HepG2 (cell line): ENCODE data around the gene TXNRD1. TPM values are rescaled to one million over a fixed set of nuclear protein-coding genes. Genes with fewer than 3 reads are reported as not detected.

Experiments used
- ATAC-seq: fragments of 200-7000 bp; cut with Tn5 transposase; 3 replicates; pipeline ENCODE4 v1.9.1; 2020; ENCODE audit warnings: mild to moderate bottlenecking, moderate library complexity
- BruUV-seq: library from RNA; stranded (reverse); fragments of 400-500 nt; replicated peaks from 2 replicates; lab custom pipeline; 2021; lab: Mats Ljungman, UMichigan
- CTCF ChIA-PET: fragments of 300-600 bp; formaldehyde crosslinking; extraction: SDS; loops from one replicate; lab custom pipeline; 2021; ENCODE audit warnings: low total read pairs, inconsistent platforms, low intra/inter-chr PET ratio; lab: Yijun Ruan, JAX
- POLR2A ChIA-PET: fragments of 350-600 bp; sonication (Branson Sonifier 250); formaldehyde crosslinking; loops from one replicate; lab custom pipeline; 2020; ENCODE audit warnings: antibody characterized with exemption, inconsistent platforms; lab: Yijun Ruan, JAX
- DNase-seq: peaks from one replicate; pipeline ENCODE4 v3.0.0-alpha.2; 2015; ENCODE audit warnings: low spot score
- FAIRE-seq: peaks from 3 replicates; lab custom pipeline; 2011; peaks lifted over from hg19 to GRCh38; lab: Jason Lieb, UNC
- H2AFZ ChIP-seq: one replicate; pipeline ENCODE4 v1.6.1; 2011; ENCODE audit warnings: low read length, inconsistent platforms
- H3K27ac ChIP-seq: fragments of 300-600 bp; 3 replicates; pipeline ENCODE4 v1.8.0; 2011; ENCODE audit warnings: mixed run types, mild to moderate bottlenecking, mixed read lengths, low read length, inconsistent platforms; ENCODE audit not compliant: insufficient read depth; ENCODE audit errors: extremely low read length
- H3K27me3 ChIP-seq, 2 experiments: fragments of 200-600 bp in 1 of 2; 2 replicates in 1 of 2; 3 replicates in 1 of 2; pipeline versions ENCODE4 v1.6.0 to v1.8.0; 2011; ENCODE audit warnings: low read length in 2 of 2, mild to moderate bottlenecking in 2 of 2, moderate library complexity in 2 of 2, inconsistent platforms in 1 of 2; ENCODE audit not compliant: insufficient read depth in 2 of 2, control insufficient read depth in 1 of 2
- H3K36me3 ChIP-seq, 2 experiments: fragments of 200-600 bp in 1 of 2; replicated peaks in 1 of 2; 2 replicates in 1 of 2; 3 replicates in 1 of 2; pipeline versions ENCODE4 v1.5.1 to v1.8.0; 2011; ENCODE audit warnings: low read length in 2 of 2, inconsistent platforms in 1 of 2; ENCODE audit not compliant: insufficient read depth in 2 of 2, control insufficient read depth in 1 of 2
- H3K4me1 ChIP-seq: 2 replicates; pipeline ENCODE4 v1.5.1; 2012; ENCODE audit warnings: low read length, inconsistent platforms; ENCODE audit not compliant: insufficient read depth
- H3K4me2 ChIP-seq: 2 replicates; pipeline ENCODE4 v1.6.0; 2011; ENCODE audit warnings: low read depth, low read length, inconsistent platforms
- H3K4me3 ChIP-seq, 3 experiments: fragments of 200-600 bp in 1 of 3; sonication (generic), shearing (Covaris generic) in 1 of 3; replicated peaks in 1 of 3; 2 replicates each; pipeline ENCODE4 v1.5.1; 2011 to 2016; ENCODE audit warnings: low read length in 3 of 3, inconsistent platforms in 2 of 3, low read depth in 2 of 3, mild to moderate bottlenecking in 2 of 3, control low read depth in 1 of 3, mixed read lengths in 1 of 3; ENCODE audit not compliant: insufficient read depth in 1 of 3
- H3K79me2 ChIP-seq: one replicate; pipeline ENCODE4 v1.6.1; 2011; ENCODE audit warnings: low read length, inconsistent platforms; ENCODE audit not compliant: insufficient read depth
- H3K9ac ChIP-seq: 2 replicates; pipeline ENCODE4 v1.6.0; 2011; ENCODE audit warnings: mild to moderate bottlenecking, low read depth, low read length, inconsistent platforms; ENCODE audit not compliant: insufficient read depth
- H3K9me3 ChIP-seq: 2 replicates; pipeline ENCODE4 v1.5.1; 2012; ENCODE audit warnings: mild to moderate bottlenecking, low read length
- H4K20me1 ChIP-seq: 2 replicates; pipeline ENCODE4 v1.6.0; 2011; ENCODE audit warnings: inconsistent platforms, mild to moderate bottlenecking, low read length, moderate library complexity; ENCODE audit not compliant: insufficient read depth
- DNMT1 ChIP-seq: sonication (generic); formaldehyde crosslinking; IDR thresholded peaks from 2 replicates; pipeline ENCODE4 v1.5.1; 2020; ENCODE audit warnings: mild to moderate bottlenecking, missing genetic modification reagents
- HMGXB4 ChIP-seq, 2 experiments: sonication (generic) in 1 of 2; formaldehyde crosslinking in 1 of 2; IDR thresholded peaks; 2 replicates each; pipeline versions ENCODE4 v1.4.0 to v1.6.1; 2018 to 2020; ENCODE audit warnings: missing genetic modification reagents in 2 of 2, borderline replicate concordance in 1 of 2, low read depth in 1 of 2, mild to moderate bottlenecking in 1 of 2, missing biosample characterization in 1 of 2
- KAT8 ChIP-seq: IDR thresholded peaks from 2 replicates; pipeline ENCODE4 v1.6.1; 2016; ENCODE audit warnings: missing genetic modification reagents, missing compliant biosample characterization
- RAD21 ChIP-seq: fragments of 450-650 bp; formaldehyde crosslinking; IDR thresholded peaks from 2 replicates; pipeline ENCODE4 v1.5.0; 2020; ENCODE audit warnings: mild to moderate bottlenecking
- RBFOX2 ChIP-seq: fragments of 200-400 bp; formaldehyde crosslinking; IDR thresholded peaks from 2 replicates; pipeline ENCODE4 v1.6.1; 2017; ENCODE audit warnings: low read depth, mild to moderate bottlenecking, low read length
- ZBTB39 ChIP-seq: sonication (generic); formaldehyde crosslinking; IDR thresholded peaks from 2 replicates; pipeline ENCODE4 v1.5.0; 2020; ENCODE audit warnings: missing genetic modification reagents
- ZBTB49 ChIP-seq: sonication (generic); formaldehyde crosslinking; IDR thresholded peaks from 2 replicates; pipeline ENCODE4 v1.4.0; 2020; ENCODE audit warnings: missing genetic modification reagents, borderline replicate concordance
- ZNF20 ChIP-seq: sonication (generic); formaldehyde crosslinking; IDR thresholded peaks from 2 replicates; pipeline ENCODE4 v1.4.0; 2020; ENCODE audit warnings: mild to moderate bottlenecking, moderate library complexity, missing genetic modification reagents
- ZNF503 ChIP-seq: sonication (generic); formaldehyde crosslinking; IDR thresholded peaks from 2 replicates; pipeline ENCODE4 v1.4.0; 2020; ENCODE audit warnings: missing genetic modification reagents
- ZNF687 ChIP-seq: sonication (generic); formaldehyde crosslinking; IDR thresholded peaks from 2 replicates; pipeline ENCODE4 v1.5.1; 2020; ENCODE audit warnings: mild to moderate bottlenecking, missing genetic modification reagents, moderate library complexity
- WGBS: methylation state at CpG from one replicate; pipeline ENCODE4 v1.1.6; 2017; ENCODE audit warnings: low lambda C conversion rate; 5-methylcytosine and 5-hydroxymethylcytosine counted together
- in situ Hi-C: cut with HindIII; loops from 2 replicates; pipeline ENCODE4 v1.10.0; 2017; ENCODE audit warnings: low pct_unique_long_range_greater_than_20kb; ENCODE audit not compliant: extremely low pct_ligation_motif_present
- intact Hi-C: fragments of 100-400 bp; cut with micrococcal nuclease; formaldehyde crosslinking; loops from one replicate; pipeline ENCODE4 v1.10.0; 2022; ENCODE audit not compliant: unreplicated experiment
- polyA plus RNA-seq, 8 experiments: library from polyadenylated mRNA; depleted of rRNA in 3 of 8; stranded (reverse) in 7 of 8; unstranded in 1 of 8; fragments of >200 nt; fragmentation: Illumina TruSeq in 4 of 8; extraction: Trizol in 4 of 8; gene quantifications; 2 replicates each; pipeline versions ENCODE4 v1.2.1 to v1.2.3, GENCODE V29; 2011 to 2016; ENCODE audit warnings: low read depth in 4 of 8, missing spikeins in 1 of 8, mixed read lengths in 1 of 8; ENCODE audit not compliant: insufficient read depth in 1 of 8
- total RNA-seq, 5 experiments: library from RNA; depleted of rRNA; stranded (reverse); fragments of >200 nt; fragmentation: Illumina TruSeq; extraction: Trizol; gene quantifications; 2 replicates each; pipeline ENCODE4 v1.2.3, GENCODE V29; 2016; ENCODE audit warnings: low read depth in 1 of 5

TXNRD1 gene
- total and polyA plus RNA-seq, 2 of the 13 experiments (the other 11 are each of a cell fraction or from before 2014, with no cell fraction given): 54.0 to 190 TPM

GRCh38 chr12:104181313-104181712 lies 34.3 kb upstream of the TXNRD1 start (continued):
- TF ChIP-seq ZNF503 (CRISPR knock-in tag): no peak
- no peak for TF ChIP-seq RBFOX2

GRCh38 chr12:104182144-104182543 lies 33.4 kb upstream of the TXNRD1 start:
- Histone ChIP-seq H2AFZ (no peak overlapping the region), H3K27me3 (no peaks in the 10 kb centered on the region), H3K9ac (no peak overlapping the region), H3K9me3 (no peaks in the 10 kb centered on the region), H3K4me2 (no peak overlapping the region), H3K4me3 (no peak overlapping the region), H4K20me1 (no peaks in the 10 kb centered on the region), H3K36me3 (no peaks in the 10 kb centered on the region), H3K79me2 (no peaks in the 10 kb centered on the region), H3K27ac (no peak overlapping the region), H3K4me1 (peaks cover 10% of the 10 kb centered on the region)
- FAIRE-seq (no peak), DNase-seq (no peak), ATAC-seq (no peak)
- intact Hi-C loops: no loop called here
- WGBS: 32% methylated on average over 4 of the region's 4 CpGs
- CTCF ChIA-PET: no interaction called here
- in situ Hi-C loops: no loop called here
- POLR2A ChIA-PET: no interaction called here
- no TSS peak for BruUV-seq
- TF ChIP-seq KAT8 (CRISPR knock-in tag) (no peak), ZBTB49 (CRISPR knock-in tag) (no peak), ZNF687 (CRISPR knock-in tag) (no peak), RAD21 (CRISPR knock-in tag) (no peak), ZBTB39 (CRISPR knock-in tag) (no peak), DNMT1 (no peak), HMGXB4 (CRISPR knock-in tag; IDR thresholded peaks at IDR 0.05; ENCODE audit: borderline replicate concordance in 1 of 2, low read depth in 1 of 2) (no peak), ZNF20 (CRISPR knock-in tag) (no peak)
